GM23338 (cell line): ENCODE data around the gene RMND5B. TPM values are rescaled to one million over a fixed set of nuclear protein-coding genes. Genes with fewer than 3 reads are reported as not detected.

ENCODE experiments used
- ATAC-seq: fragments of 200-7000 bp; cut with Tn5 transposase; 3 replicates; pipeline ENCODE4 v1.9.1; 2020
- DNase-seq: peaks from one replicate; pipeline ENCODE4 v3.0.0-alpha.2; 2015; ENCODE audit warnings: low spot score
- H2AFZ ChIP-seq: fragments of 200-600 bp; sonication (generic); 2 replicates; pipeline ENCODE4 v1.8.0; 2016; ENCODE audit warnings: antibody characterized with exemption, mild to moderate bottlenecking, moderate library complexity
- H3F3A ChIP-seq: fragments of 200-600 bp; sonication (generic); replicated peaks from 2 replicates; pipeline ENCODE4 v1.8.0; 2017; ENCODE audit warnings: antibody characterized with exemption, mixed run types, low read depth
- H3K27ac ChIP-seq: fragments of 200-600 bp; sonication (generic); 2 replicates; pipeline ENCODE4 v1.6.1; 2016; ENCODE audit warnings: low read depth
- H3K27me3 ChIP-seq: fragments of 200-600 bp; sonication (generic); 2 replicates; pipeline ENCODE4 v1.8.0; 2016; ENCODE audit warnings: mild to moderate bottlenecking, mixed run types, moderate library complexity; ENCODE audit not compliant: insufficient read depth
- H3K36me3 ChIP-seq: fragments of 200-600 bp; sonication (generic); 2 replicates; pipeline ENCODE4 v1.8.0; 2016; ENCODE audit warnings: mild to moderate bottlenecking; ENCODE audit not compliant: insufficient read depth
- H3K4me1 ChIP-seq: fragments of 200-600 bp; sonication (generic); 2 replicates; pipeline ENCODE4 v1.8.0; 2016; ENCODE audit warnings: mild to moderate bottlenecking, moderate library complexity; ENCODE audit not compliant: insufficient read depth
- H3K4me2 ChIP-seq: fragments of 200-600 bp; sonication (generic); 2 replicates; pipeline ENCODE4 v1.7.1; 2017; ENCODE audit warnings: mixed run types
- H3K4me3 ChIP-seq: fragments of 200-600 bp; sonication (generic); 2 replicates; pipeline ENCODE4 v1.6.1; 2016; ENCODE audit warnings: mixed run types
- H3K79me2 ChIP-seq: fragments of 200-600 bp; sonication (generic); replicated peaks from 2 replicates; pipeline ENCODE4 v1.8.0; 2017; ENCODE audit warnings: mild to moderate bottlenecking; ENCODE audit not compliant: insufficient read depth
- H3K9me2 ChIP-seq: fragments of 200-600 bp; sonication (generic); 2 replicates; pipeline ENCODE4 v1.8.0; 2017; ENCODE audit not compliant: insufficient read depth
- H4K20me1 ChIP-seq: fragments of 200-600 bp; sonication (generic); replicated peaks from 2 replicates; pipeline ENCODE4 v1.8.0; 2017; ENCODE audit warnings: mild to moderate bottlenecking; ENCODE audit not compliant: insufficient read depth
- H3K27ac Mint-ChIP-seq: 2 replicates; pipeline ENCODE4 v1.8.0; 2020; ENCODE audit warnings: inconsistent platforms, mild to moderate bottlenecking, moderate library complexity, mixed read lengths
- H3K27me3 Mint-ChIP-seq: 3 replicates; pipeline ENCODE4 v1.8.0; 2022; ENCODE audit warnings: low read depth, mild to moderate bottlenecking, moderate library complexity, mixed read lengths, inconsistent platforms; ENCODE audit not compliant: insufficient read depth, poor library complexity
- H3K36me3 Mint-ChIP-seq: 3 replicates; pipeline ENCODE4 v1.8.0; 2021; ENCODE audit warnings: low read depth, mild to moderate bottlenecking, inconsistent platforms, moderate library complexity, mixed read lengths
- H3K4me1 Mint-ChIP-seq: 3 replicates; pipeline ENCODE4 v1.8.0; 2020; ENCODE audit warnings: mild to moderate bottlenecking, inconsistent platforms, mixed read lengths
- H3K4me3 Mint-ChIP-seq: 3 replicates; pipeline ENCODE4 v1.8.0; 2021; ENCODE audit warnings: moderate library complexity, mild to moderate bottlenecking, inconsistent platforms, mixed read lengths
- H3K9me3 Mint-ChIP-seq: 3 replicates; pipeline ENCODE4 v1.8.0; 2020; ENCODE audit warnings: moderate library complexity, mild to moderate bottlenecking, inconsistent platforms, mixed read lengths
- CREB1 ChIP-seq: fragments of 250-450 bp; sonication (Bioruptor Pico); IDR thresholded peaks from 2 replicates; pipeline ENCODE4 v1.5.0; 2020; ENCODE audit warnings: low read depth, mild to moderate bottlenecking, moderate library complexity
- EZH2phosphoT487 ChIP-seq: fragments of 200-600 bp; sonication (generic); IDR thresholded peaks from one replicate; pipeline ENCODE4 v1.8.1; 2018; ENCODE audit warnings: antibody characterized with exemption; ENCODE audit not compliant: unreplicated experiment
- ZNF114 ChIP-seq: fragments of 250-450 bp; sonication (Bioruptor Pico); IDR thresholded peaks from 2 replicates; pipeline ENCODE4 v1.5.0; 2020; ENCODE audit warnings: mild to moderate bottlenecking, moderate library complexity
- polyA plus RNA-seq: library from polyadenylated mRNA; unstranded; fragments of >200 nt; fragmentation: Nextera tagmentation; extraction: Ambion mirVana; gene quantifications from 2 replicates; pipeline ENCODE4 v1.2.1, GENCODE V29; 2016
- total RNA-seq: library from RNA; depleted of rRNA; stranded (reverse); fragments of >200 nt; shearing (Covaris generic); gene quantifications from 2 replicates; pipeline ENCODE4 v1.2.3, GENCODE V29; 2014
- TF ChIP-seq, protein P1 (sequence below): fragments of 250-450 bp; sonication (Bioruptor Pico); IDR thresholded peaks from 2 replicates; pipeline ENCODE4 v1.5.0; 2020; ENCODE audit warnings: mild to moderate bottlenecking, moderate library complexity
- TF ChIP-seq, protein P2 (sequence below): IDR thresholded peaks from one replicate; pipeline ENCODE4 v1.6.1; 2018; ENCODE audit warnings: antibody characterized with exemption; ENCODE audit not compliant: unreplicated experiment
- TF ChIP-seq, protein P3 (sequence below), 2 experiments: fragments of 200-600 bp in 1 of 2; sonication (generic) in 1 of 2; conservative IDR thresholded peaks; 2 replicates each; pipeline versions ENCODE4 v1.5.1 to v1.6.1; 2016 to 2017; ENCODE audit warnings: antibody characterized with exemption in 2 of 2, low read depth in 2 of 2, mild to moderate bottlenecking in 2 of 2, moderate library complexity in 1 of 2
- TF ChIP-seq, protein P4 (sequence below): IDR thresholded peaks from 2 replicates; pipeline ENCODE4 v1.6.1; 2016; ENCODE audit warnings: antibody characterized with exemption

The RMND5B gene
- total and polyA plus RNA-seq, 2 experiments from 2014 or later: 47.5 to 101 TPM

DNA sequence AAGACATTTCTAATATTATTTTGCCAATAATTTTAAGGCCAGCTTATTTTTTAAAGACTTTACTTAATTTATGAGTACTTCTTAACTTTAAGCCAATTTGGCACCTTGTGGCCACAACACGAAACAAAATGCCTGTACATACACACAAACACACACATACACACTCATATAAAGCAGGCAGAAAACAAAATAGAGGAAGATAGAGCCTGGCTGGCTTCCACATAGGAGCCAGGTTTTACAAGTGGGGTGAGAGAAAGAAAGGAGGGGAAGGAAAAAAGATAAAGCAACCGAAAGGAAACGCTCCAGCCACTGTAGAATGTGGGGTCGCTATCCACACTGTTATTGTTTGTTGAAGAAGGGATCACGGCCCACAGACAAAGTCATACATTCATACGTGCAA is 46.0 kb downstream of the RMND5B start (continued):
- TF ChIP-seq, protein P1, sequence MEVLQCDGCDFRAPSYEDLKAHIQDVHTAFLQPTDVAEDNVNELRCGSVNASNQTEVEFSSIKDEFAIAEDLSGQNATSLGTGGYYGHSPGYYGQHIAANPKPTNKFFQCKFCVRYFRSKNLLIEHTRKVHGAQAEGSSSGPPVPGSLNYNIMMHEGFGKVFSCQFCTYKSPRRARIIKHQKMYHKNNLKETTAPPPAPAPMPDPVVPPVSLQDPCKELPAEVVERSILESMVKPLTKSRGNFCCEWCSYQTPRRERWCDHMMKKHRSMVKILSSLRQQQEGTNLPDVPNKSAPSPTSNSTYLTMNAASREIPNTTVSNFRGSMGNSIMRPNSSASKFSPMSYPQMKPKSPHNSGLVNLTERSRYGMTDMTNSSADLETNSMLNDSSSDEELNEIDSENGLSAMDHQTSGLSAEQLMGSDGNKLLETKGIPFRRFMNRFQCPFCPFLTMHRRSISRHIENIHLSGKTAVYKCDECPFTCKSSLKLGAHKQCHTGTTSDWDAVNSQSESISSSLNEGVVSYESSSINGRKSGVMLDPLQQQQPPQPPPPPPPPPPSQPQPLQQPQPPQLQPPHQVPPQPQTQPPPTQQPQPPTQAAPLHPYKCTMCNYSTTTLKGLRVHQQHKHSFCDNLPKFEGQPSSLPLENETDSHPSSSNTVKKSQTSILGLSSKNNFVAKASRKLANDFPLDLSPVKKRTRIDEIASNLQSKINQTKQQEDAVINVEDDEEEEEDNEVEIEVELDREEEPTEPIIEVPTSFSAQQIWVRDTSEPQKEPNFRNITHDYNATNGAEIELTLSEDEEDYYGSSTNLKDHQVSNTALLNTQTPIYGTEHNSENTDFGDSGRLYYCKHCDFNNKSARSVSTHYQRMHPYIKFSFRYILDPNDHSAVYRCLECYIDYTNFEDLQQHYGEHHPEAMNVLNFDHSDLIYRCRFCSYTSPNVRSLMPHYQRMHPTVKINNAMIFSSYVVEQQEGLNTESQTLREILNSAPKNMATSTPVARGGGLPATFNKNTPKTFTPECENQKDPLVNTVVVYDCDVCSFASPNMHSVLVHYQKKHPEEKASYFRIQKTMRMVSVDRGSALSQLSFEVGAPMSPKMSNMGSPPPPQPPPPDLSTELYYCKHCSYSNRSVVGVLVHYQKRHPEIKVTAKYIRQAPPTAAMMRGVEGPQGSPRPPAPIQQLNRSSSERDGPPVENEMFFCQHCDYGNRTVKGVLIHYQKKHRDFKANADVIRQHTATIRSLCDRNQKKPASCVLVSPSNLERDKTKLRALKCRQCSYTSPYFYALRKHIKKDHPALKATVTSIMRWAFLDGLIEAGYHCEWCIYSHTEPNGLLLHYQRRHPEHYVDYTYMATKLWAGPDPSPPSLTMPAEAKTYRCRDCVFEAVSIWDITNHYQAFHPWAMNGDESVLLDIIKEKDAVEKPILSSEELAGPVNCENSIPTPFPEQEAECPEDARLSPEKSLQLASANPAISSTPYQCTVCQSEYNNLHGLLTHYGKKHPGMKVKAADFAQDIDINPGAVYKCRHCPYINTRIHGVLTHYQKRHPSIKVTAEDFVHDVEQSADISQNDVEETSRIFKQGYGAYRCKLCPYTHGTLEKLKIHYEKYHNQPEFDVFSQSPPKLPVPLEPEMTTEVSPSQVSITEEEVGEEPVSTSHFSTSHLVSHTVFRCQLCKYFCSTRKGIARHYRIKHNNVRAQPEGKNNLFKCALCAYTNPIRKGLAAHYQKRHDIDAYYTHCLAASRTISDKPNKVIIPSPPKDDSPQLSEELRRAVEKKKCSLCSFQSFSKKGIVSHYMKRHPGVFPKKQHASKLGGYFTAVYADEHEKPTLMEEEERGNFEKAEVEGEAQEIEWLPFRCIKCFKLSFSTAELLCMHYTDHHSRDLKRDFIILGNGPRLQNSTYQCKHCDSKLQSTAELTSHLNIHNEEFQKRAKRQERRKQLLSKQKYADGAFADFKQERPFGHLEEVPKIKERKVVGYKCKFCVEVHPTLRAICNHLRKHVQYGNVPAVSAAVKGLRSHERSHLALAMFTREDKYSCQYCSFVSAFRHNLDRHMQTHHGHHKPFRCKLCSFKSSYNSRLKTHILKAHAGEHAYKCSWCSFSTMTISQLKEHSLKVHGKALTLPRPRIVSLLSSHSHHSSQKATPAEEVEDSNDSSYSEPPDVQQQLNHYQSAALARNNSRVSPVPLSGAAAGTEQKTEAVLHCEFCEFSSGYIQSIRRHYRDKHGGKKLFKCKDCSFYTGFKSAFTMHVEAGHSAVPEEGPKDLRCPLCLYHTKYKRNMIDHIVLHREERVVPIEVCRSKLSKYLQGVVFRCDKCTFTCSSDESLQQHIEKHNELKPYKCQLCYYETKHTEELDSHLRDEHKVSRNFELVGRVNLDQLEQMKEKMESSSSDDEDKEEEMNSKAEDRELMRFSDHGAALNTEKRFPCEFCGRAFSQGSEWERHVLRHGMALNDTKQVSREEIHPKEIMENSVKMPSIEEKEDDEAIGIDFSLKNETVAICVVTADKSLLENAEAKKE (CRISPR knock-in tag): no peak
- TF ChIP-seq EZH2phosphoT487: no peak
- TF ChIP-seq, protein P2, sequence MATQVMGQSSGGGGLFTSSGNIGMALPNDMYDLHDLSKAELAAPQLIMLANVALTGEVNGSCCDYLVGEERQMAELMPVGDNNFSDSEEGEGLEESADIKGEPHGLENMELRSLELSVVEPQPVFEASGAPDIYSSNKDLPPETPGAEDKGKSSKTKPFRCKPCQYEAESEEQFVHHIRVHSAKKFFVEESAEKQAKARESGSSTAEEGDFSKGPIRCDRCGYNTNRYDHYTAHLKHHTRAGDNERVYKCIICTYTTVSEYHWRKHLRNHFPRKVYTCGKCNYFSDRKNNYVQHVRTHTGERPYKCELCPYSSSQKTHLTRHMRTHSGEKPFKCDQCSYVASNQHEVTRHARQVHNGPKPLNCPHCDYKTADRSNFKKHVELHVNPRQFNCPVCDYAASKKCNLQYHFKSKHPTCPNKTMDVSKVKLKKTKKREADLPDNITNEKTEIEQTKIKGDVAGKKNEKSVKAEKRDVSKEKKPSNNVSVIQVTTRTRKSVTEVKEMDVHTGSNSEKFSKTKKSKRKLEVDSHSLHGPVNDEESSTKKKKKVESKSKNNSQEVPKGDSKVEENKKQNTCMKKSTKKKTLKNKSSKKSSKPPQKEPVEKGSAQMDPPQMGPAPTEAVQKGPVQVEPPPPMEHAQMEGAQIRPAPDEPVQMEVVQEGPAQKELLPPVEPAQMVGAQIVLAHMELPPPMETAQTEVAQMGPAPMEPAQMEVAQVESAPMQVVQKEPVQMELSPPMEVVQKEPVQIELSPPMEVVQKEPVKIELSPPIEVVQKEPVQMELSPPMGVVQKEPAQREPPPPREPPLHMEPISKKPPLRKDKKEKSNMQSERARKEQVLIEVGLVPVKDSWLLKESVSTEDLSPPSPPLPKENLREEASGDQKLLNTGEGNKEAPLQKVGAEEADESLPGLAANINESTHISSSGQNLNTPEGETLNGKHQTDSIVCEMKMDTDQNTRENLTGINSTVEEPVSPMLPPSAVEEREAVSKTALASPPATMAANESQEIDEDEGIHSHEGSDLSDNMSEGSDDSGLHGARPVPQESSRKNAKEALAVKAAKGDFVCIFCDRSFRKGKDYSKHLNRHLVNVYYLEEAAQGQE: no peak
- no peak for TF ChIP-seq ZNF114 (CRISPR knock-in tag)
- no peak for TF ChIP-seq CREB1 (CRISPR knock-in tag)

DNA sequence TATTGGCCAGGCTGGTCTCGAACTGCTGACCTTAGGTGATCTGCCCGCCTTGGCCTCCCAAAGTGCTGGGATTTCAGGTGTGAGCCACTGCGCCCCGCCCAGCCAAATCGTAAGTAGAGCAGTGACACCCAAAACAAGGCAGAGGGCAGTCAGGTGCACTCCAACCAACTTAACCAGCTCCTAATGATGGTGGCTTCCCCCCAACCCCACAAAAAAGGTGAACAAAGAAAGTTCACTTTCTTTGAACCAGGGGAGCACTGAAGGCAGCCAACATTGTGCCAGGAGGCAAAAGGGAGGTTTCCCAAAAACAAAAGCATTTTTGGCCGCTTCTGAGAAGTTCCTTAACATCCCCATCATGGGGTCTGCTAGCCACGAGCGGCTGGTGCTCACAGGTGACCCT is 46.8 kb downstream of the RMND5B start:
- H3K4me3 Mint-ChIP-seq: no peak overlapping the region
- Histone ChIP-seq H3K4me1 (peaks cover 26% of the 10 kb centered on the region), H3K79me2 (no peaks in the 10 kb centered on the region), H3K27ac (peak overlapping the region; percentile 7; the same call in 1 of the 2 replicates), H3K9me2 (no peaks in the 10 kb centered on the region), H3K27me3 (no peaks in the 10 kb centered on the region), H4K20me1 (no peaks in the 10 kb centered on the region), H3K4me2 (no peak overlapping the region), H3F3A (peaks cover 16% of the 10 kb centered on the region; the same call in 1 of the 2 replicates), H3K36me3 (no peaks in the 10 kb centered on the region), H3K4me3 (no peak overlapping the region), H2AFZ (peak overlapping the region; percentile 23; the same call in 1 of the 2 replicates)
- peaks cover 26% of the 10 kb centered on the region for H3K9me3 Mint-ChIP-seq
- H3K27ac Mint-ChIP-seq: peak overlapping the region; percentile 62; the same call in 1 of the 2 replicates
- peak; percentile 72 for DNase-seq
- H3K36me3 Mint-ChIP-seq: peaks cover 22% of the 10 kb centered on the region
- peak; percentile 37 for ATAC-seq
- TF ChIP-seq, protein P3, sequence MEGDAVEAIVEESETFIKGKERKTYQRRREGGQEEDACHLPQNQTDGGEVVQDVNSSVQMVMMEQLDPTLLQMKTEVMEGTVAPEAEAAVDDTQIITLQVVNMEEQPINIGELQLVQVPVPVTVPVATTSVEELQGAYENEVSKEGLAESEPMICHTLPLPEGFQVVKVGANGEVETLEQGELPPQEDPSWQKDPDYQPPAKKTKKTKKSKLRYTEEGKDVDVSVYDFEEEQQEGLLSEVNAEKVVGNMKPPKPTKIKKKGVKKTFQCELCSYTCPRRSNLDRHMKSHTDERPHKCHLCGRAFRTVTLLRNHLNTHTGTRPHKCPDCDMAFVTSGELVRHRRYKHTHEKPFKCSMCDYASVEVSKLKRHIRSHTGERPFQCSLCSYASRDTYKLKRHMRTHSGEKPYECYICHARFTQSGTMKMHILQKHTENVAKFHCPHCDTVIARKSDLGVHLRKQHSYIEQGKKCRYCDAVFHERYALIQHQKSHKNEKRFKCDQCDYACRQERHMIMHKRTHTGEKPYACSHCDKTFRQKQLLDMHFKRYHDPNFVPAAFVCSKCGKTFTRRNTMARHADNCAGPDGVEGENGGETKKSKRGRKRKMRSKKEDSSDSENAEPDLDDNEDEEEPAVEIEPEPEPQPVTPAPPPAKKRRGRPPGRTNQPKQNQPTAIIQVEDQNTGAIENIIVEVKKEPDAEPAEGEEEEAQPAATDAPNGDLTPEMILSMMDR (conservative IDR thresholded peaks at IDR 0.05; ENCODE audit: low read depth in 2 of 2): peak; percentile 39 to 56
- TF ChIP-seq, protein P4, sequence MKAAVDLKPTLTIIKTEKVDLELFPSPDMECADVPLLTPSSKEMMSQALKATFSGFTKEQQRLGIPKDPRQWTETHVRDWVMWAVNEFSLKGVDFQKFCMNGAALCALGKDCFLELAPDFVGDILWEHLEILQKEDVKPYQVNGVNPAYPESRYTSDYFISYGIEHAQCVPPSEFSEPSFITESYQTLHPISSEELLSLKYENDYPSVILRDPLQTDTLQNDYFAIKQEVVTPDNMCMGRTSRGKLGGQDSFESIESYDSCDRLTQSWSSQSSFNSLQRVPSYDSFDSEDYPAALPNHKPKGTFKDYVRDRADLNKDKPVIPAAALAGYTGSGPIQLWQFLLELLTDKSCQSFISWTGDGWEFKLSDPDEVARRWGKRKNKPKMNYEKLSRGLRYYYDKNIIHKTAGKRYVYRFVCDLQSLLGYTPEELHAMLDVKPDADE: no peak
- TF ChIP-seq CREB1 (CRISPR knock-in tag) (no peak), EZH2phosphoT487 (no peak)
- peaks cover 29% of the 10 kb centered on the region for H3K4me1 Mint-ChIP-seq
- peaks cover 12% of the 10 kb centered on the region for H3K27me3 Mint-ChIP-seq
